ENCODE data around the gene TSPAN32. TPM values are rescaled to one million over a fixed set of nuclear protein-coding genes. Genes with fewer than 3 reads are reported as not detected.
"Not testable (repeated sequence)": the region's sequence is repeated elsewhere in the genome, so short reads cannot be mapped to it uniquely, and the experiment has no call there.

The TSPAN32 gene
- polyA plus RNA-seq, 4 donors, result 1.2 to 2.0 (median 1.5) TPM

GRCh38 chr11:2330696-2331095 lies 28.9 kb downstream of the TSPAN32 start:
- no peak for DNase-seq (ENCODE audit: low read depth in 4 of 4, low spot score in 3 of 4)

- no peak for DNase-seq (ENCODE audit: low read depth in 4 of 4, low spot score in 3 of 4)
Observed at GRCh38 chr11:2331404-2331803, 29.6 kb downstream of the TSPAN32 start.

GRCh38 chr11:2332569-2332968 lies 30.8 kb downstream of the TSPAN32 start:
- DNase-seq (ENCODE audit: low read depth in 4 of 4, low spot score in 3 of 4), result not testable (repeated sequence)

DNA sequence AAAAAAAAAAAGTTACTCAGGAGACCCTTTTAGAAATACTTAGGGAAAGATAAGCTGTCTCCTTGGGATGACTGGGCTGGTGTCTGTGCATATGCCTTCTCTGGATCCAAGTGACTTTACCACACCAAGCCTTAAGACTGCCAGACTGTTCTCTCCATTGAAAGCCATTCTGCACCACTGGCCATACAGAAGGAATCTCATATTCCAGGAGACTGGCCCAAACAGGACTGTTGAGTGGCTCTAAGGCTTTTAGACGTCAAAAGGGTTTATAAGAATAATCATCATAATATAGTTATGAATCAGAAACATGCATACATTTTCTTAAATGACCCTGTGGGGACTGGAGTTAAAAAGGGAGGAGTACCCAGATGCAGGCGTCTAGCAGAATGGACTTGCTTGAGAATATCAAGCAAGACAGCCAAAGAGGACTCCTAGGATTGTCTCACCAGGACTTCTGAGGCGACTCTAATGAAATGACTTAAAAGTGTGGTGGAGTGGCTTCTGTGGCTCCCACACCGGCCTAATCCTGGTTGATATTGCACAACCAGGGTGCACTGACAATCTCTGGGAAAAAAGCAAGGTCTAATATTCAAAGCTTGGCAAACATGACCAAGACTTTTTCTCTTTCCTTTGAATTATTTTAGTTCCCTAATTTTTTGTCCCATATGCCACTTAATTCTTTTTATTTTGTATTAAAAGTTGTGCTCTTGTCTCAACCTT lies 31.8 kb downstream of the TSPAN32 start:
- DNase-seq (ENCODE audit: low read depth in 4 of 4, low spot score in 3 of 4), result not testable (repeated sequence)

- not testable (repeated sequence) for DNase-seq (ENCODE audit: low read depth in 4 of 4, low spot score in 3 of 4)
Observed at GRCh38 chr11:2335286-2335685, 33.5 kb downstream of the TSPAN32 start.

- DNase-seq (ENCODE audit: low read depth in 4 of 4, low spot score in 3 of 4), result not testable (repeated sequence)
Observed at GRCh38 chr11:2338760-2339159, 36.9 kb downstream of the TSPAN32 start.

DNA sequence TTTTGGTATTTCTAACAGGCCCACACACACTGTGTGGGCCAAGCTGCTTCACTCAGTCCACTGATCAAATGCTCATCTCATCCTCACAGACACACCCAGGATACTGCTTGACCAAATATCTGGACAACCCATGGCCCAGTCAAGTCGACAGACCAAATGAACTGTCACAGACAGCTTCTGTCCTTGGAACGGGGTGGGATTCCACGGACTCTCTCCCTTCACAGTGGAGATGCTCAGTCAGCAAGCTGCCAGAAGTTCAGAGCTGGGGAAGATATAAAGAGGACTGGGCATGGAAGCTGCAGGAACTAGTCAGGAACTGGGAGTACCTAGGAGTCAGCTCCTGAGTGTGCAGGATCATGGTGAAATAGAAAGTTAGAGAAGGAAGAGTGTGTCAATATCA lies 40.7 kb downstream of the TSPAN32 start:
- no peak for DNase-seq (ENCODE audit: low read depth in 4 of 4, low spot score in 3 of 4)

- DNase-seq (ENCODE audit: low read depth in 4 of 4, low spot score in 3 of 4), result no peak
Observed at GRCh38 chr11:2342981-2343380, 41.2 kb downstream of the TSPAN32 start.

GRCh38 chr11:2343502-2343901 lies 41.7 kb downstream of the TSPAN32 start:
- DNase-seq (ENCODE audit: low read depth in 4 of 4, low spot score in 3 of 4), result no peak

GRCh38 chr11:2345050-2345449 lies 43.2 kb downstream of the TSPAN32 start:
- no peak for DNase-seq (ENCODE audit: low read depth in 4 of 4, low spot score in 3 of 4)

DNA sequence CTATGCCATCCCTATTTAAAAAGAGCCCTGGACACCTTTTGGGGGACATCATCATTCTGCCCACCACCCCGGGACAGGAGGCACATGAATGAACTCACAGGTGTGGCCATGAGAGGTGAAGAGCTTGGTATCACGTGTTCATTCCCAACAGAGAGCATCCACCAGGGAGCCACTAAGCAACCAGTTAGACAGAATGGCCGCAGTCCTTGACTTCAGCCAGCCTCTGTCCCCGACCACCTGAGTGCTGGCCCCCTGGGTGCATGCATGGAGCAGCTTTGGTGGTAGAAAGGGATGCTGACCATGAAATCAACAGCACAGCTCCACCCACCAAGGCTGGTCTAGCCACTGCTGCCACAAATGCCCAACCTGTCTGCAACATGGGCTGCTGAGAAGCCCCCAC lies 44.2 kb downstream of the TSPAN32 start:
- DNase-seq (ENCODE audit: low read depth in 4 of 4, low spot score in 3 of 4), result no peak

GRCh38 chr11:2346586-2347307 lies 44.9 kb downstream of the TSPAN32 start:
- no peak for DNase-seq (ENCODE audit: low read depth in 4 of 4, low spot score in 3 of 4)

- no peak for DNase-seq (ENCODE audit: low read depth in 4 of 4, low spot score in 3 of 4)
Observed at GRCh38 chr11:2347308-2347830, 45.6 kb downstream of the TSPAN32 start.

DNA sequence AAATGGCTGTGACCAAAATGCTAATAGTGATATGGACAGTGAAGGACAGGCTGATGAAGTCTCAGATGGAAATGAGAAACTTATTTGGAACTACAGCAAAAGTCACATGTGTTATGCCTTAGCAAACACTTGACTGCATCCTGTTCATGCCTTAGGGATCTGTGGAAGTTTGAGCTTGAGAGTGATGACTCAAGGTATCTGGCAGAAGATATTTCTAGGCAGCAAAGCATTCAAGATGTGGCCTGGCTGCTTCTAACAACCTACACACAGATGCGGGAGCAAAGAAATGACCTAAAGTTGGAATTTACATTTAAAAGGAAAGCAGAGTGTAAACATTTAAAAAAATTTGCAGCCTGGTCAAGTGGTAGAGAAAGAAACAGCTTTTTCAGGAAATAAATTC lies 47.2 kb downstream of the TSPAN32 start:
- no peak for DNase-seq (ENCODE audit: low read depth in 4 of 4, low spot score in 3 of 4)

DNA sequence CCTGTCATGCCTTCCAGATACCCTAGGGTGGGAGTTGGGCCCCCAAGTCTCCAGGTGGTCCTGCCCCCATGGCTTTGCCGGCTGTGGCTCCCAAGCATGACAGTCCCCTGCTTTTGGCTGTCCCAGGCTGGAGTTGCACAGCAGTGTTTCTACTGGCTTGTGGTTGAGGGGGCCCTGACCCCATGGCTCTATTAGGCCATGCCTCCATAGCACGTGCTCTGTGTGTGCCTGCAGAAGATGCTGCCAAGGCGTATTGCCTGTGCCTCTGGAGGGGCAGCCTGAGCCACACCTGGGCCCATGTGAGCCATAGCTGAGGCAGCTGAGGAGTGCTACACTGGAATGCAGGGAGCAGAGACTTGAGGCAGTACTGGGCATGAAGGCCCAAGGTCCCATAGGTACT lies 49.9 kb downstream of the TSPAN32 start:
- DNase-seq (ENCODE audit: low read depth in 4 of 4, low spot score in 3 of 4), result no peak

GRCh38 chr11:2352420-2352819 lies 50.6 kb downstream of the TSPAN32 start:
- DNase-seq (ENCODE audit: low read depth in 4 of 4, low spot score in 3 of 4), result no peak

- no peak for DNase-seq (ENCODE audit: low read depth in 4 of 4, low spot score in 3 of 4)
Observed at GRCh38 chr11:2355000-2355644, 53.3 kb downstream of the TSPAN32 start.

DNA sequence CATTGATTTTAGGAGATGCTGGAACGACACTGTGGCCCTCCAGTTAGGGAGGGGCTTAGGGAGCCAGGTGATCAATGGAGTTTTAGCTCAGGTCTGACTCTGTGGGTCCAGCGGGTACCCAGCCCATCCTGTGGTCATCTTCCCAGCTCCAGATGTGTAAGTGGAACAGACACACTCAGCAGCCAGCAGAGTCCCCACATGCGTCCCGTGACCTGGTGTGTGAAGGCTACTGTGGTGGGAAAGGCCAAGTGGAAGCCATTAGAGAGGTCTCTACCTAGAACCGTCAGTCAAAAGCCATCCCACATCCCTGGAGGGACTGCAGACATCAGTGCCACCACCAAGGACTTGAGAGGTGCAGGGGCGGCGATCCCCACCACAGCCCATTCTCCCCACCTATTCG lies 55.4 kb downstream of the TSPAN32 start:
- no peak for DNase-seq (ENCODE audit: low read depth in 4 of 4, low spot score in 3 of 4)

DNA sequence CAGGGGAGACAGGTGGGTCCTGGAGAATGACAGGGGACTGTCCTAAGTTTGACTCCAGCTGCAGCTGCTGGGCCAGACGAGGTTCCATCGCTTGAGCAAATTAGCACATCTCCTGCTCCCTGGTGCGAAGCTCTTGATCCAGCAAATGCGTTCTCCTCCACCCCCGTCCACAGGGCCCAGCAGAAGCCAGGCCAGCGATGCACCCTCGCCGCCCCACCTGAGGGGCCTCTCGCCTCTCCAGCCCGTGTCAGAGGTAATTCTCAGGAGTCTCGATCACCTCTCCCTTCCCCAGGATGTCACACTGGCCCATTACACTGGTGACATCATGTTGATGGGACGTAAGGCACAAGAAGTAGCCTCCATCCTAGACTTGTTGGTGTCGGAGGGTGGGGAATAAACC lies 55.8 kb downstream of the TSPAN32 start:
- not testable (repeated sequence) for DNase-seq (ENCODE audit: low read depth in 4 of 4, low spot score in 3 of 4)

GRCh38 chr11:2358754-2359442 lies 57.1 kb downstream of the TSPAN32 start:
- DNase-seq (ENCODE audit: low read depth in 4 of 4, low spot score in 3 of 4), result no peak

DNA sequence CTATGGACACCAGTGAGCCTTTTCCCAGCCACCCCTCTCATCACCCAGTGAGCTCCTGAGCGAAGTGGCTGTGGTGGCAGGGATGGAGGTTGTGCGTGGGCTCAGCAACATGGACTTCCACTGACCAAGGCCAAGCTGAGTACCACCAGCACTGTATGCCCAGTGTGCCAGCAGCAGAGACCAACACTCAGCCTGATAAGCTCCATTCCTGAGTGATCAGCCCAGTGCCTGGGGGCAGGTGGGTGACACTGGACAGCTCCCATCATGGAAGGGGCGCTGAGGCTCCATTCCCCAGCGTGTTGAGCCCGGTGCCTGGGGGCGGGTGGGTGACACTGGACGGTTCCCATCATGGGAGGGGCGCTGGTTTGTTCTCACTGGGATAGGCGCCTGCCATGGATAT lies 57.7 kb downstream of the TSPAN32 start:
- DNase-seq (ENCODE audit: low read depth in 4 of 4, low spot score in 3 of 4), result no peak

Measured in right renal pelvis (tissue), 4 donors.